ENCODE data around the gene IKBIP.
"Not testable (repeated sequence)": the region's sequence is repeated elsewhere in the genome, so short reads cannot be mapped to it uniquely, and the experiment has no call there.

IKBIP gene

GRCh38 chr12:98635657-98636323 lies 8.8 kb downstream of the IKBIP start:
- DNase-seq: no peak

- no peak for DNase-seq
These were observed 25.6 kb downstream of the IKBIP start for GRCh38 chr12:98618952-98619351.

GRCh38 chr12:98612696-98613334 lies 31.8 kb downstream of the IKBIP start:
- no peak for DNase-seq

GRCh38 chr12:98610596-98610995 lies 34.0 kb downstream of the IKBIP start:
- no peak for DNase-seq

GRCh38 chr12:98606359-98606988 lies 38.1 kb downstream of the IKBIP start:
- no peak for DNase-seq

- DNase-seq: no peak
These were observed 42.7 kb downstream of the IKBIP start for GRCh38 chr12:98601924-98602323.

GRCh38 chr12:98597313-98597712 lies 47.3 kb downstream of the IKBIP start:
- DNase-seq: not testable (repeated sequence)

GRCh38 chr12:98595243-98595988 lies 49.2 kb downstream of the IKBIP start:
- peak; percentile 46 for DNase-seq

- no peak for DNase-seq
These were observed 50.3 kb downstream of the IKBIP start for GRCh38 chr12:98594050-98594835.

- DNase-seq: peak; percentile 98
These were observed 51.1 kb downstream of the IKBIP start, which contains the start of gene SLC25A3 for GRCh38 chr12:98593351-98594049. SLC25A3 (plus strand) TSS chr12:98593686; CDS start chr12:98593979, 293 bp downstream.

GRCh38 chr12:98592825-98593322 lies 51.7 kb downstream of the IKBIP start:
- peak; percentile 40 for DNase-seq

GRCh38 chr12:98591209-98591608 lies 53.4 kb downstream of the IKBIP start:
- DNase-seq: no peak

- DNase-seq: no peak
These were observed 57.5 kb downstream of the IKBIP start for GRCh38 chr12:98587084-98587483.

GRCh38 chr12:98582093-98582492 lies 62.5 kb downstream of the IKBIP start:
- no peak for DNase-seq

GRCh38 chr12:98581101-98581500 lies 63.5 kb downstream of the IKBIP start:
- DNase-seq: no peak

- no peak for DNase-seq
These were observed 63.9 kb downstream of the IKBIP start for GRCh38 chr12:98580695-98581094.

GRCh38 chr12:98579835-98580234 lies 64.8 kb downstream of the IKBIP start:
- no peak for DNase-seq

- DNase-seq: no peak
These were observed 65.2 kb downstream of the IKBIP start for GRCh38 chr12:98579347-98579746.

GRCh38 chr12:98578821-98579220 lies 65.8 kb downstream of the IKBIP start:
- DNase-seq: no peak

- no peak for DNase-seq
These were observed 66.2 kb downstream of the IKBIP start for GRCh38 chr12:98578392-98578791.

- not testable (repeated sequence) for DNase-seq
These were observed 67.8 kb downstream of the IKBIP start for GRCh38 chr12:98576795-98577194.

- no peak for DNase-seq
These were observed 69.6 kb downstream of the IKBIP start for GRCh38 chr12:98575013-98575412.
